Vagina (tissue), 2 donors: ENCODE results near the gene ATP4A.

Experiments
- POLR2A ChIP-seq, 2 donors: fragments of 450-650 bp; IDR thresholded peaks; one replicate each; pipeline ENCODE4 v1.6.1; 2017; ENCODE audit warnings: antibody characterized with exemption in 2 of 2, mild to moderate bottlenecking in 2 of 2, moderate library complexity in 2 of 2
- POLR2AphosphoS5 ChIP-seq, 2 donors: sonication (generic); formaldehyde crosslinking; IDR thresholded peaks; one replicate each; pipeline ENCODE4 v1.9.0; 2017; ENCODE audit warnings: antibody characterized with exemption in 2 of 2, mild to moderate bottlenecking in 2 of 2, low read depth in 1 of 2; ENCODE audit not compliant: insufficient read depth in 1 of 2
- TF ChIP-seq, protein P1 (sequence below), 3 experiments: fragments of 450-650 bp in 2 of 3; fragments of 200-600 bp in 1 of 3; sonication (generic) in 1 of 3; IDR thresholded peaks; one replicate each; pipeline ENCODE4 v1.5.1; 2017 to 2019; ENCODE audit warnings: antibody characterized with exemption in 3 of 3, mild to moderate bottlenecking in 2 of 3, moderate library complexity in 2 of 3

DNA sequence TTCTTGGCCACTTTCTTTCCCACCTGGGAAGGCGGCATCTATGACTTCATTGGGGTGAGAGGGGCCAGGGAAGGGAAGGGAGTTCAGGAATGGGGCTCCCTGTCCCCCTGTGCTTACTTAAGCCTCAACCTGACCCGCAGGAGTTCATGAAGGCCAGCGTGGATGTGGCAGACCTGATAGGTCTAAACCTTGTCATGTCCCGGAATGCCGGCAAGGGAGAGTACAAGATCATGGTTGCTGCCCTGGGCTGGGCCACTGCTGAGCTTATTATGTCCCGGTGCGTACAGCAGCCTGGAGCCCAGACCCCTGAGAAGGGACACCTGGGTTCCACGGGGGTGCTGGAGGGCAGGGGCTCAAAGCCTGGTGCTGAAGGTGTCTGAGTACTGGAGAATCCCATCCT lies 16.9 kb downstream of the ATP4A start:
- TF ChIP-seq, protein P1, sequence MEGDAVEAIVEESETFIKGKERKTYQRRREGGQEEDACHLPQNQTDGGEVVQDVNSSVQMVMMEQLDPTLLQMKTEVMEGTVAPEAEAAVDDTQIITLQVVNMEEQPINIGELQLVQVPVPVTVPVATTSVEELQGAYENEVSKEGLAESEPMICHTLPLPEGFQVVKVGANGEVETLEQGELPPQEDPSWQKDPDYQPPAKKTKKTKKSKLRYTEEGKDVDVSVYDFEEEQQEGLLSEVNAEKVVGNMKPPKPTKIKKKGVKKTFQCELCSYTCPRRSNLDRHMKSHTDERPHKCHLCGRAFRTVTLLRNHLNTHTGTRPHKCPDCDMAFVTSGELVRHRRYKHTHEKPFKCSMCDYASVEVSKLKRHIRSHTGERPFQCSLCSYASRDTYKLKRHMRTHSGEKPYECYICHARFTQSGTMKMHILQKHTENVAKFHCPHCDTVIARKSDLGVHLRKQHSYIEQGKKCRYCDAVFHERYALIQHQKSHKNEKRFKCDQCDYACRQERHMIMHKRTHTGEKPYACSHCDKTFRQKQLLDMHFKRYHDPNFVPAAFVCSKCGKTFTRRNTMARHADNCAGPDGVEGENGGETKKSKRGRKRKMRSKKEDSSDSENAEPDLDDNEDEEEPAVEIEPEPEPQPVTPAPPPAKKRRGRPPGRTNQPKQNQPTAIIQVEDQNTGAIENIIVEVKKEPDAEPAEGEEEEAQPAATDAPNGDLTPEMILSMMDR (IDR thresholded peaks at IDR 0.05), result no peak
- no peak for TF ChIP-seq POLR2A (IDR thresholded peaks at IDR 0.05)
- TF ChIP-seq POLR2AphosphoS5 (IDR thresholded peaks at IDR 0.05; ENCODE audit: insufficient read depth in 1 of 2, low read depth in 1 of 2), result no peak
